HG02571 (cell line): ENCODE measurements around the gene EEFSEC.

Experiments
- ATAC-seq: cut with Tn5 transposase; IDR thresholded peaks from one replicate; pipeline ENCODE4 v1.9.1; 2021; ENCODE audit warnings: mild to moderate bottlenecking, moderate library complexity; ENCODE audit not compliant: unreplicated experiment

EEFSEC gene

GRCh38 chr3:128381609-128382008, 228.3 kb downstream of the EEFSEC start:
- ATAC-seq, result no peak

GRCh38 chr3:128382221-128382807, 229.0 kb downstream of the EEFSEC start:
- ATAC-seq, result no peak

GRCh38 chr3:128383316-128384235, 230.3 kb downstream of the EEFSEC start:
- ATAC-seq, result no peak

GRCh38 chr3:128385080-128385832, 232.0 kb downstream of the EEFSEC start:
- no peak for ATAC-seq

- no peak for ATAC-seq
These were observed 235.7 kb downstream of the EEFSEC start for GRCh38 chr3:128388932-128389331.

GRCh38 chr3:128390867-128391266, 237.6 kb downstream of the EEFSEC start:
- no peak for ATAC-seq

GRCh38 chr3:128392021-128392420, 238.7 kb downstream of the EEFSEC start:
- no peak for ATAC-seq

- no peak for ATAC-seq
These were observed 239.7 kb downstream of the EEFSEC start for GRCh38 chr3:128392818-128393544.

GRCh38 chr3:128394033-128394432, 240.8 kb downstream of the EEFSEC start:
- ATAC-seq, result no peak

- ATAC-seq, result no peak
These were observed 241.8 kb downstream of the EEFSEC start for GRCh38 chr3:128395046-128395445.

GRCh38 chr3:128395500-128396162, 242.3 kb downstream of the EEFSEC start:
- no peak for ATAC-seq

GRCh38 chr3:128397484-128397883, 244.2 kb downstream of the EEFSEC start:
- no peak for ATAC-seq

GRCh38 chr3:128398586-128398985, 245.3 kb downstream of the EEFSEC start:
- no peak for ATAC-seq

- ATAC-seq, result no peak
These were observed 246.1 kb downstream of the EEFSEC start for GRCh38 chr3:128399221-128399915.

- ATAC-seq, result no peak
These were observed 247.4 kb downstream of the EEFSEC start for GRCh38 chr3:128400671-128401070.

GRCh38 chr3:128402319-128402718, 249.0 kb downstream of the EEFSEC start:
- no peak for ATAC-seq

- no peak for ATAC-seq
These were observed 249.7 kb downstream of the EEFSEC start for GRCh38 chr3:128402998-128403397.

- no peak for ATAC-seq
These were observed 251.2 kb downstream of the EEFSEC start for GRCh38 chr3:128404276-128405068.
